Mesendoderm (in vitro differentiated cells): ENCODE data around the gene CRIM1.

ENCODE experiments used
- DNase-seq: peaks from one replicate; pipeline ENCODE4 v3.0.0; 2013
- H2AK5ac ChIP-seq: 2 replicates; pipeline ENCODE4 v1.6.1; 2013; ENCODE audit warnings: low read length, inconsistent platforms
- H2BK120ac ChIP-seq: 2 replicates; pipeline ENCODE4 v1.6.1; 2013; ENCODE audit warnings: low read depth, mild to moderate bottlenecking, low read length, moderate library complexity, mixed read lengths
- H2BK15ac ChIP-seq: replicated peaks from 2 replicates; pipeline ENCODE4 v1.6.1; 2013; ENCODE audit warnings: low read depth, mild to moderate bottlenecking, moderate library complexity
- H2BK5ac ChIP-seq: 2 replicates; pipeline ENCODE4 v1.6.1; 2013; ENCODE audit warnings: low read length, inconsistent platforms
- H3K18ac ChIP-seq: 2 replicates; pipeline ENCODE4 v1.6.1; 2013; ENCODE audit warnings: mild to moderate bottlenecking, low read length, mixed read lengths
- H3K23ac ChIP-seq: one replicate; pipeline ENCODE4 v1.6.1; 2013; ENCODE audit warnings: low read length
- H3K27ac ChIP-seq: 2 replicates; pipeline ENCODE4 v1.5.1; 2013; ENCODE audit warnings: low read depth, mild to moderate bottlenecking, inconsistent platforms, low read length, moderate library complexity
- H3K27me3 ChIP-seq: 2 replicates; pipeline ENCODE4 v1.6.1; 2013; ENCODE audit warnings: low read length, control low read depth, mild to moderate bottlenecking, inconsistent platforms; ENCODE audit not compliant: insufficient read depth, poor library complexity
- H3K36me3 ChIP-seq: 2 replicates; pipeline ENCODE4 v1.6.1; 2013; ENCODE audit warnings: low read length, inconsistent platforms; ENCODE audit not compliant: control insufficient read depth, insufficient read depth
- H3K4ac ChIP-seq: one replicate; pipeline ENCODE4 v1.6.1; 2013; ENCODE audit warnings: low read depth, mild to moderate bottlenecking, low read length, moderate library complexity
- H3K4me1 ChIP-seq: 2 replicates; pipeline ENCODE4 v1.6.1; 2013; ENCODE audit warnings: low read depth, low read length, inconsistent platforms; ENCODE audit not compliant: control insufficient read depth
- H3K4me2 ChIP-seq: 2 replicates; pipeline ENCODE4 v1.6.1; 2013; ENCODE audit warnings: low read length
- H3K4me3 ChIP-seq: 2 replicates; pipeline ENCODE4 v1.5.1; 2013; ENCODE audit warnings: mild to moderate bottlenecking, low read length
- H3K56ac ChIP-seq: one replicate; pipeline ENCODE4 v1.6.1; 2013; ENCODE audit warnings: low read length
- H3K79me1 ChIP-seq: 2 replicates; pipeline ENCODE4 v1.6.1; 2013; ENCODE audit warnings: low read length, inconsistent platforms
- H3K79me2 ChIP-seq: 2 replicates; pipeline ENCODE4 v1.6.1; 2013; ENCODE audit warnings: mild to moderate bottlenecking, low read length; ENCODE audit not compliant: control insufficient read depth, insufficient read depth
- H3K9ac ChIP-seq: 2 replicates; pipeline ENCODE4 v1.6.1; 2013; ENCODE audit warnings: low read length, inconsistent platforms
- H4K5ac ChIP-seq: one replicate; pipeline ENCODE4 v1.6.1; 2013; ENCODE audit warnings: low read length
- H4K8ac ChIP-seq: one replicate; pipeline ENCODE4 v1.6.1; 2013; ENCODE audit warnings: low read depth, mild to moderate bottlenecking, control low read depth, low read length, moderate library complexity
- WGBS: extraction: QIAGEN DNeasy Blood & Tissue Kit; methylation state at CpG from one replicate; pipeline ENCODE4 v1.1.7; 2013; ENCODE audit warnings: low lambda C conversion rate, missing lambda C conversion rate; ENCODE audit not compliant: insufficient coverage; ENCODE audit errors: extremely low coverage; 5-methylcytosine and 5-hydroxymethylcytosine counted together

The CRIM1 gene

GRCh38 chr2:36329251-36329650, 26.3 kb upstream of the CRIM1 start:
- Histone ChIP-seq H3K4me2 (no peak overlapping the region), H4K8ac (no peak overlapping the region), H2BK120ac (no peak overlapping the region), H2BK15ac (no peak overlapping the region), H3K56ac (no peak overlapping the region), H3K9ac (no peak overlapping the region), H2AK5ac (no peak overlapping the region), H3K4ac (no peak overlapping the region), H3K36me3 (no peaks in the 10 kb centered on the region), H3K79me1 (no peaks in the 10 kb centered on the region), H2BK5ac (no peak overlapping the region), H3K23ac (no peak overlapping the region), H3K79me2 (no peaks in the 10 kb centered on the region), H3K18ac (no peak overlapping the region), H3K4me1 (peaks cover 2% of the 10 kb centered on the region), H3K27ac (no peak overlapping the region), H4K5ac (no peak overlapping the region), H3K27me3 (no peaks in the 10 kb centered on the region), H3K4me3 (no peak overlapping the region)
- no peak for DNase-seq
- whole genome bisulfite sequencing: no CpG with 5 or more reads among the region's 2 CpGs

DNA sequence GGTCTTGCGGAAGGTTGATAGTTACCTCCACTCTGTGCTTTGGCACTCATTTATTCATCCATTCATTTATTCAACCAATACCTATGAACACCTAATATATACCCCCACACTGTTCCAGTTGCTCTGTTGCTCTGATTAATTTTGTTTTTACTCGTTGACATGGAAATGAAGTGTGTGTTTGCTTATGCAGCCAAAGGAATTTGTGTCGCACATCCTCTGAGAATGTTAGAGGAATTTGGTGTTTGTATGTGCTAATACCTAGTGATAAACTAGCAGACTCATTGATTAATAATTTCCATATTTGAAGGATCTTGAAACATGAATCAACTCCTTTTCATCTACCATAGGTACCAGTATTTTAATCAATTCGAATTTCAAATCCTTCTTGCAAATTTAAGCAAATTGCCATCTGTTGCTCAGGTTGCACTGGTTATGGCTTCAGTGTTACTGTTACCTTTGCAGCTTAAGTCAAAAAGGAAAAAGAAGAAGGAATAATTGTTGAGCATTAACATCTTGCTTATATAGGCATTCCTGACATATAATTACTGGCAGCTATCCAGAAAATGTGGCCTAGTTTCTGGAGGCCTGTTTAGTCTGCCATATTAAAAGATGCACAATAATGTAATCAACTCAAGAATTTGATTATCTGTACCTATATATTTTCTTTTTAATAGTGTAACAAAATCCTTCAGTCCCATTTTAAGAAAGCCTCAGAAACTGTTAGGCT, 25.7 kb upstream of the CRIM1 start:
- no CpG with 5 or more reads among the region's 4 CpGs for WGBS
- DNase-seq: peak; percentile 67

GRCh38 chr2:36330473-36331395, 24.8 kb upstream of the CRIM1 start:
- no CpG with 5 or more reads among the region's 3 CpGs for WGBS
- H2AK5ac ChIP-seq: no peak overlapping the region
- no peak overlapping the region for H2BK120ac ChIP-seq
- no peak for DNase-seq
- H2BK15ac ChIP-seq: no peak overlapping the region
- no peak overlapping the region for H3K23ac ChIP-seq
- H3K4me1 ChIP-seq: peaks cover 2% of the 10 kb centered on the region
- H3K36me3 ChIP-seq: no peaks in the 10 kb centered on the region
- no peak overlapping the region for H3K27ac ChIP-seq
- peak overlapping the region; percentile 56 for H3K18ac ChIP-seq
- no peaks in the 10 kb centered on the region for H3K79me1 ChIP-seq
- no peaks in the 10 kb centered on the region for H3K27me3 ChIP-seq
- no peak overlapping the region for H3K4me3 ChIP-seq
- no peak overlapping the region for H3K4ac ChIP-seq
- no peak overlapping the region for H3K56ac ChIP-seq
- no peak overlapping the region for H4K5ac ChIP-seq
- no peaks in the 10 kb centered on the region for H3K79me2 ChIP-seq
- no peak overlapping the region for H3K4me2 ChIP-seq
- H2BK5ac ChIP-seq: no peak overlapping the region
- no peak overlapping the region for H3K9ac ChIP-seq
- peak overlapping the region; percentile 39 for H4K8ac ChIP-seq

More for the DNA sequence above, 25.7 kb upstream of the CRIM1 start:
- H3K27me3 ChIP-seq: no peaks in the 10 kb centered on the region
- no peaks in the 10 kb centered on the region for H3K79me1 ChIP-seq
- H3K18ac ChIP-seq: no peak overlapping the region
- H4K8ac ChIP-seq: no peak overlapping the region
- H2BK15ac ChIP-seq: no peak overlapping the region
- no peak overlapping the region for H3K4me2 ChIP-seq
- H3K4me1 ChIP-seq: peaks cover 2% of the 10 kb centered on the region
- no peak overlapping the region for H3K4ac ChIP-seq
- no peaks in the 10 kb centered on the region for H3K36me3 ChIP-seq
- no peak overlapping the region for H2BK120ac ChIP-seq
- H3K56ac ChIP-seq: no peak overlapping the region
- no peaks in the 10 kb centered on the region for H3K79me2 ChIP-seq
- H2AK5ac ChIP-seq: no peak overlapping the region
- H3K23ac ChIP-seq: no peak overlapping the region
- no peak overlapping the region for H3K9ac ChIP-seq
- no peak overlapping the region for H4K5ac ChIP-seq
- H3K27ac ChIP-seq: no peak overlapping the region
- H3K4me3 ChIP-seq: no peak overlapping the region
- no peak overlapping the region for H2BK5ac ChIP-seq

GRCh38 chr2:36333350-36334012, 22.1 kb upstream of the CRIM1 start:
- Histone ChIP-seq H3K27ac (no peak overlapping the region), H3K4me3 (no peak overlapping the region), H4K5ac (no peak overlapping the region), H3K79me1 (no peaks in the 10 kb centered on the region), H3K4me2 (no peak overlapping the region), H3K4me1 (peaks cover 2% of the 10 kb centered on the region), H4K8ac (no peak overlapping the region), H2BK120ac (no peak overlapping the region), H2AK5ac (no peak overlapping the region), H3K23ac (no peak overlapping the region), H3K4ac (no peak overlapping the region), H3K27me3 (no peaks in the 10 kb centered on the region), H2BK15ac (no peak overlapping the region), H3K9ac (no peak overlapping the region), H3K18ac (no peak overlapping the region), H2BK5ac (no peak overlapping the region), H3K79me2 (no peaks in the 10 kb centered on the region), H3K36me3 (no peaks in the 10 kb centered on the region), H3K56ac (no peak overlapping the region)
- WGBS: no CpG with 5 or more reads among the region's 4 CpGs
- peak; percentile 51 for DNase-seq

GRCh38 chr2:36335597-36335996, 20.0 kb upstream of the CRIM1 start:
- no peaks in the 10 kb centered on the region for H3K79me2 ChIP-seq
- no CpG with 5 or more reads among the region's 5 CpGs for WGBS
- H2BK15ac ChIP-seq: no peak overlapping the region
- no peaks in the 10 kb centered on the region for H3K27me3 ChIP-seq
- H3K4me2 ChIP-seq: no peak overlapping the region
- no peaks in the 10 kb centered on the region for H3K79me1 ChIP-seq
- H3K4ac ChIP-seq: no peak overlapping the region
- no peaks in the 10 kb centered on the region for H3K36me3 ChIP-seq
- H2AK5ac ChIP-seq: no peak overlapping the region
- H2BK120ac ChIP-seq: no peak overlapping the region
- H3K27ac ChIP-seq: no peak overlapping the region
- H3K18ac ChIP-seq: no peak overlapping the region
- H2BK5ac ChIP-seq: no peak overlapping the region
- H4K8ac ChIP-seq: no peak overlapping the region
- DNase-seq: no peak
- no peak overlapping the region for H3K4me3 ChIP-seq
- no peak overlapping the region for H3K9ac ChIP-seq
- H3K4me1 ChIP-seq: no peaks in the 10 kb centered on the region
- no peak overlapping the region for H4K5ac ChIP-seq
- H3K56ac ChIP-seq: no peak overlapping the region
- no peak overlapping the region for H3K23ac ChIP-seq
